ENCODE results near the gene TAOK3. TPM values are rescaled to one million over a fixed set of nuclear protein-coding genes. Genes with fewer than 3 reads are reported as not detected.
A peak's percentile ranks its signal among the peaks of the same experiment; 100 is the strongest.

TAOK3 gene
- total and polyA plus RNA-seq, 10 of the 15 experiments (the other 5 are each of a cell fraction or from before 2014, with no cell fraction given) = 41.3 to 131 (median 57.8) TPM

GRCh38 chr12:118376089-118377020, 3.6 kb upstream of the TAOK3 start, which contains the start of gene SUDS3 (continued):
- TF ChIP-seq, protein P1, sequence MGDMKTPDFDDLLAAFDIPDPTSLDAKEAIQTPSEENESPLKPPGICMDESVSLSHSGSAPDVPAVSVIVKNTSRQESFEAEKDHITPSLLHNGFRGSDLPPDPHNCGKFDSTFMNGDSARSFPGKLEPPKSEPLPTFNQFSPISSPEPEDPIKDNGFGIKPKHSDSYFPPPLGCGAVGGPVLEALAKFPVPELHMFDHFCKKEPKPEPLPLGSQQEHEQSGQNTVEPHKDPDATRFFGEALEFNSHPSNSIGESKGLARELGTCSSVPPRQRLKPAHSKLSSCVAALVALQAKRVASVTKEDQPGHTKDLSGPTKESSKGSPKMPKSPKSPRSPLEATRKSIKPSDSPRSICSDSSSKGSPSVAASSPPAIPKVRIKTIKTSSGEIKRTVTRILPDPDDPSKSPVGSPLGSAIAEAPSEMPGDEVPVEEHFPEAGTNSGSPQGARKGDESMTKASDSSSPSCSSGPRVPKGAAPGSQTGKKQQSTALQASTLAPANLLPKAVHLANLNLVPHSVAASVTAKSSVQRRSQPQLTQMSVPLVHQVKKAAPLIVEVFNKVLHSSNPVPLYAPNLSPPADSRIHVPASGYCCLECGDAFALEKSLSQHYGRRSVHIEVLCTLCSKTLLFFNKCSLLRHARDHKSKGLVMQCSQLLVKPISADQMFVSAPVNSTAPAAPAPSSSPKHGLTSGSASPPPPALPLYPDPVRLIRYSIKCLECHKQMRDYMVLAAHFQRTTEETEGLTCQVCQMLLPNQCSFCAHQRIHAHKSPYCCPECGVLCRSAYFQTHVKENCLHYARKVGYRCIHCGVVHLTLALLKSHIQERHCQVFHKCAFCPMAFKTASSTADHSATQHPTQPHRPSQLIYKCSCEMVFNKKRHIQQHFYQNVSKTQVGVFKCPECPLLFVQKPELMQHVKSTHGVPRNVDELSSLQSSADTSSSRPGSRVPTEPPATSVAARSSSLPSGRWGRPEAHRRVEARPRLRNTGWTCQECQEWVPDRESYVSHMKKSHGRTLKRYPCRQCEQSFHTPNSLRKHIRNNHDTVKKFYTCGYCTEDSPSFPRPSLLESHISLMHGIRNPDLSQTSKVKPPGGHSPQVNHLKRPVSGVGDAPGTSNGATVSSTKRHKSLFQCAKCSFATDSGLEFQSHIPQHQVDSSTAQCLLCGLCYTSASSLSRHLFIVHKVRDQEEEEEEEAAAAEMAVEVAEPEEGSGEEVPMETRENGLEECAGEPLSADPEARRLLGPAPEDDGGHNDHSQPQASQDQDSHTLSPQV (IDR thresholded peaks at IDR 0.05) = peak; percentile 97
- TF ChIP-seq BCL3 (IDR thresholded peaks at IDR 0.05; ENCODE audit: borderline replicate concordance, insufficient read depth, low read depth, low read length, poor library complexity, severe bottlenecking) (no peak), PKNOX1 (IDR thresholded peaks at IDR 0.05) (peak; percentile 32; the same call in 1 of the 2 replicates), NRF1 (conservative IDR thresholded peaks at IDR 0.05; ENCODE audit: low read depth, low read length) (no peak), TARDBP (IDR thresholded peaks at IDR 0.05; ENCODE audit: borderline replicate concordance) (peak; percentile 90; the same call in 1 of the 2 replicates), CHD2 (IDR thresholded peaks at IDR 0.05; ENCODE audit: borderline replicate concordance, low read depth, low read length) (peak; percentile 93), GABPA (IDR thresholded peaks at IDR 0.05; ENCODE audit: low read depth) (peak; percentile 70; the same call in 1 of the 2 replicates), MLLT1 (IDR thresholded peaks at IDR 0.05) (peak; percentile 80), SMARCA5 (IDR thresholded peaks at IDR 0.05) (peak; percentile 63)
- TF ChIP-seq, protein P2, sequence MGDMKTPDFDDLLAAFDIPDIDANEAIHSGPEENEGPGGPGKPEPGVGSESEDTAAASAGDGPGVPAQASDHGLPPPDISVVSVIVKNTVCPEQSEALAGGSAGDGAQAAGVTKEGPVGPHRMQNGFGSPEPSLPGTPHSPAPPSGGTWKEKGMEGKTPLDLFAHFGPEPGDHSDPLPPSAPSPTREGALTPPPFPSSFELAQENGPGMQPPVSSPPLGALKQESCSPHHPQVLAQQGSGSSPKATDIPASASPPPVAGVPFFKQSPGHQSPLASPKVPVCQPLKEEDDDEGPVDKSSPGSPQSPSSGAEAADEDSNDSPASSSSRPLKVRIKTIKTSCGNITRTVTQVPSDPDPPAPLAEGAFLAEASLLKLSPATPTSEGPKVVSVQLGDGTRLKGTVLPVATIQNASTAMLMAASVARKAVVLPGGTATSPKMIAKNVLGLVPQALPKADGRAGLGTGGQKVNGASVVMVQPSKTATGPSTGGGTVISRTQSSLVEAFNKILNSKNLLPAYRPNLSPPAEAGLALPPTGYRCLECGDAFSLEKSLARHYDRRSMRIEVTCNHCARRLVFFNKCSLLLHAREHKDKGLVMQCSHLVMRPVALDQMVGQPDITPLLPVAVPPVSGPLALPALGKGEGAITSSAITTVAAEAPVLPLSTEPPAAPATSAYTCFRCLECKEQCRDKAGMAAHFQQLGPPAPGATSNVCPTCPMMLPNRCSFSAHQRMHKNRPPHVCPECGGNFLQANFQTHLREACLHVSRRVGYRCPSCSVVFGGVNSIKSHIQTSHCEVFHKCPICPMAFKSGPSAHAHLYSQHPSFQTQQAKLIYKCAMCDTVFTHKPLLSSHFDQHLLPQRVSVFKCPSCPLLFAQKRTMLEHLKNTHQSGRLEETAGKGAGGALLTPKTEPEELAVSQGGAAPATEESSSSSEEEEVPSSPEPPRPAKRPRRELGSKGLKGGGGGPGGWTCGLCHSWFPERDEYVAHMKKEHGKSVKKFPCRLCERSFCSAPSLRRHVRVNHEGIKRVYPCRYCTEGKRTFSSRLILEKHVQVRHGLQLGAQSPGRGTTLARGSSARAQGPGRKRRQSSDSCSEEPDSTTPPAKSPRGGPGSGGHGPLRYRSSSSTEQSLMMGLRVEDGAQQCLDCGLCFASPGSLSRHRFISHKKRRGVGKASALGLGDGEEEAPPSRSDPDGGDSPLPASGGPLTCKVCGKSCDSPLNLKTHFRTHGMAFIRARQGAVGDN (IDR thresholded peaks at IDR 0.05) = 0 out of 2 replicates have a peak, but pooled peaks have one; percentile 25
- TF ChIP-seq, protein P3, sequence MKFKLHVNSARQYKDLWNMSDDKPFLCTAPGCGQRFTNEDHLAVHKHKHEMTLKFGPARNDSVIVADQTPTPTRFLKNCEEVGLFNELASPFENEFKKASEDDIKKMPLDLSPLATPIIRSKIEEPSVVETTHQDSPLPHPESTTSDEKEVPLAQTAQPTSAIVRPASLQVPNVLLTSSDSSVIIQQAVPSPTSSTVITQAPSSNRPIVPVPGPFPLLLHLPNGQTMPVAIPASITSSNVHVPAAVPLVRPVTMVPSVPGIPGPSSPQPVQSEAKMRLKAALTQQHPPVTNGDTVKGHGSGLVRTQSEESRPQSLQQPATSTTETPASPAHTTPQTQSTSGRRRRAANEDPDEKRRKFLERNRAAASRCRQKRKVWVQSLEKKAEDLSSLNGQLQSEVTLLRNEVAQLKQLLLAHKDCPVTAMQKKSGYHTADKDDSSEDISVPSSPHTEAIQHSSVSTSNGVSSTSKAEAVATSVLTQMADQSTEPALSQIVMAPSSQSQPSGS (IDR thresholded peaks at IDR 0.05; ENCODE audit: low read length) = no peak
- TF ChIP-seq, protein P4, sequence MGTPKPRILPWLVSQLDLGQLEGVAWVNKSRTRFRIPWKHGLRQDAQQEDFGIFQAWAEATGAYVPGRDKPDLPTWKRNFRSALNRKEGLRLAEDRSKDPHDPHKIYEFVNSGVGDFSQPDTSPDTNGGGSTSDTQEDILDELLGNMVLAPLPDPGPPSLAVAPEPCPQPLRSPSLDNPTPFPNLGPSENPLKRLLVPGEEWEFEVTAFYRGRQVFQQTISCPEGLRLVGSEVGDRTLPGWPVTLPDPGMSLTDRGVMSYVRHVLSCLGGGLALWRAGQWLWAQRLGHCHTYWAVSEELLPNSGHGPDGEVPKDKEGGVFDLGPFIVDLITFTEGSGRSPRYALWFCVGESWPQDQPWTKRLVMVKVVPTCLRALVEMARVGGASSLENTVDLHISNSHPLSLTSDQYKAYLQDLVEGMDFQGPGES (IDR thresholded peaks at IDR 0.05) = no peak
